ENCODE measurements around the gene SCAPER.

DNA sequence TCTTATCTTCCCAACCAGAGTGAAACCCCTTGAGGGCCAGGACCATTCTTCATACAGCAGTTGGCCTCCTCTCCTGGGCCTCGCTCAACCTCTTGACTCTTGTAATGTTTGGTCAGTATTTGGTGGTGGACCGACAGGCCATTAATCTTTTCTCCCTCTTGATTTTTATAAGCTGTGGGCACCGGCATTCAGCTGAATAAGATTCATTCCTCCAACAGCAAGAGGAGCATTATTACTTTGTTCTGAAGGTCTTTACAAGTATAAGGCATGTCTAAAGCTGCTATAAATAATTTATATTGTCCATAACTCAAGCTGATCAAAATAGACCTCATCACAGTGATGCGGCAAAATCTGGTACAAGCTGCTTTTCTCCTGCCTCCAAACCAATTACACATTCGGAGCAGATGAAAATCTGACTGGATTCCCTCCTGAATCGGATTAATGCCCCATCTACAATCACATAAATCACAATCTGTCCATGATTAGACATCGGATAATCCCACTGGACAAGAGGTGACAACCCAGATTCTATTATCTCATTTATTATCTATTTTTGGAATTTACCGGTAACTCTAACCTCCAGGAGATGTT, 576.9 kb downstream of the SCAPER start:
- TF ChIP-seq, protein P1, sequence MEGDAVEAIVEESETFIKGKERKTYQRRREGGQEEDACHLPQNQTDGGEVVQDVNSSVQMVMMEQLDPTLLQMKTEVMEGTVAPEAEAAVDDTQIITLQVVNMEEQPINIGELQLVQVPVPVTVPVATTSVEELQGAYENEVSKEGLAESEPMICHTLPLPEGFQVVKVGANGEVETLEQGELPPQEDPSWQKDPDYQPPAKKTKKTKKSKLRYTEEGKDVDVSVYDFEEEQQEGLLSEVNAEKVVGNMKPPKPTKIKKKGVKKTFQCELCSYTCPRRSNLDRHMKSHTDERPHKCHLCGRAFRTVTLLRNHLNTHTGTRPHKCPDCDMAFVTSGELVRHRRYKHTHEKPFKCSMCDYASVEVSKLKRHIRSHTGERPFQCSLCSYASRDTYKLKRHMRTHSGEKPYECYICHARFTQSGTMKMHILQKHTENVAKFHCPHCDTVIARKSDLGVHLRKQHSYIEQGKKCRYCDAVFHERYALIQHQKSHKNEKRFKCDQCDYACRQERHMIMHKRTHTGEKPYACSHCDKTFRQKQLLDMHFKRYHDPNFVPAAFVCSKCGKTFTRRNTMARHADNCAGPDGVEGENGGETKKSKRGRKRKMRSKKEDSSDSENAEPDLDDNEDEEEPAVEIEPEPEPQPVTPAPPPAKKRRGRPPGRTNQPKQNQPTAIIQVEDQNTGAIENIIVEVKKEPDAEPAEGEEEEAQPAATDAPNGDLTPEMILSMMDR (IDR thresholded peaks at IDR 0.05; ENCODE audit: low read depth, low read length) = no peak
- TF ChIP-seq EZH2phosphoT487 (IDR thresholded peaks at IDR 0.05; ENCODE audit: low read depth) = no peak

Measured in OCI-LY3 (cell line).